K562 (cell line): Measurements from ENCODE around the gene MATK. TPM values are rescaled to one million over a fixed set of nuclear protein-coding genes. Genes with fewer than 3 reads are reported as not detected.

ENCODE experiments used
- ATAC-seq: fragments of 200-7000 bp; cut with Tn5 transposase; 3 replicates; pipeline ENCODE4 v1.9.1; 2020; ENCODE audit warnings: moderate library complexity
- BruUV-seq: library from RNA; stranded (reverse); fragments of 400-500 nt; replicated peaks from 2 replicates; lab custom pipeline; 2021; lab: Mats Ljungman, UMichigan
- CTCF ChIA-PET: fragments of 300-600 bp; formaldehyde crosslinking; extraction: SDS; loops from one replicate; lab custom pipeline; 2021; ENCODE audit warnings: low intra/inter-chr PET ratio; lab: Yijun Ruan, JAX
- POLR2A ChIA-PET: fragments of 300-600, 350-650 bp; sonication (Branson Sonifier 250); formaldehyde crosslinking; extraction: SDS; loops from one replicate; lab custom pipeline; 2021; ENCODE audit warnings: antibody characterized with exemption, inconsistent platforms; lab: Yijun Ruan, JAX
- DNase-seq, 4 experiments: peaks; one replicate each; pipeline versions ENCODE4 v3.0.0 to v3.0.0-alpha.2; 2011 to 2018; ENCODE audit warnings: low spot score in 3 of 4, mixed read lengths in 3 of 4; ENCODE audit errors: extremely low read depth in 1 of 4
- FAIRE-seq: peaks from 2 replicates; lab custom pipeline; 2011; peaks lifted over from hg19 to GRCh38; lab: Jason Lieb, UNC
- H2AFZ ChIP-seq: 2 replicates; pipeline ENCODE4 v1.6.0; 2011; ENCODE audit warnings: low read depth, low read length, control low read depth, inconsistent platforms
- H3K27ac ChIP-seq: fragments of 200-600 bp; 3 replicates; pipeline ENCODE4 v1.8.0; 2011; ENCODE audit warnings: low read depth, mild to moderate bottlenecking, control low read depth, inconsistent platforms, low read length, moderate library complexity, mixed read lengths; ENCODE audit errors: extremely low read depth
- H3K27me3 ChIP-seq, 2 experiments: fragments of 300-600 bp in 1 of 2; 2 replicates in 1 of 2; 3 replicates in 1 of 2; pipeline versions ENCODE4 v1.6.0 to v1.8.0; 2011; ENCODE audit warnings: inconsistent platforms in 2 of 2, low read length in 2 of 2, mild to moderate bottlenecking in 1 of 2, mixed read lengths in 1 of 2, moderate library complexity in 1 of 2; ENCODE audit not compliant: control insufficient read depth in 2 of 2, insufficient read depth in 2 of 2
- H3K36me3 ChIP-seq: fragments of 300-600 bp; 3 replicates; pipeline ENCODE4 v1.8.0; 2011; ENCODE audit warnings: mild to moderate bottlenecking, low read length, inconsistent platforms; ENCODE audit not compliant: control insufficient read depth, insufficient read depth
- H3K4me1 ChIP-seq, 2 experiments: fragments of 200-600 bp in 1 of 2; replicated peaks in 1 of 2; 2 replicates in 1 of 2; 3 replicates in 1 of 2; pipeline versions ENCODE4 v1.5.1 to v1.8.0; 2011; ENCODE audit warnings: inconsistent platforms in 2 of 2, low read length in 2 of 2, mild to moderate bottlenecking in 1 of 2, mixed read lengths in 1 of 2, moderate library complexity in 1 of 2; ENCODE audit not compliant: control insufficient read depth in 2 of 2, insufficient read depth in 2 of 2
- H3K4me2 ChIP-seq: 2 replicates; pipeline ENCODE4 v1.6.1; 2011; ENCODE audit warnings: low read length, control low read depth, inconsistent platforms, mixed read lengths; ENCODE audit not compliant: insufficient read depth
- H3K4me3 ChIP-seq: fragments of 200-600 bp; sonication (generic), shearing (Covaris generic); 2 replicates; pipeline ENCODE4 v1.5.1; 2016; ENCODE audit warnings: control low read depth, inconsistent platforms
- H3K79me2 ChIP-seq: fragments of 200-600 bp; 3 replicates; pipeline ENCODE4 v1.8.0; 2011; ENCODE audit warnings: low read length, inconsistent platforms; ENCODE audit not compliant: control insufficient read depth, insufficient read depth
- H3K9ac ChIP-seq, 2 experiments: 2 replicates each; pipeline versions ENCODE4 v1.6.0 to v1.6.1; 2011; ENCODE audit warnings: low read depth in 2 of 2, low read length in 2 of 2, control low read depth in 1 of 2, inconsistent platforms in 1 of 2, mild to moderate bottlenecking in 1 of 2, mixed read lengths in 1 of 2; ENCODE audit not compliant: insufficient read depth in 1 of 2
- H3K9me1 ChIP-seq: one replicate; pipeline ENCODE4 v1.6.0; 2011; ENCODE audit warnings: inconsistent platforms, mild to moderate bottlenecking, low read length, moderate library complexity; ENCODE audit not compliant: control insufficient read depth, insufficient read depth
- H3K9me3 ChIP-seq: replicated peaks from 2 replicates; pipeline ENCODE4 v1.5.1; 2011; ENCODE audit warnings: low read depth, low read length, inconsistent platforms; ENCODE audit not compliant: control insufficient read depth, insufficient read depth
- H4K20me1 ChIP-seq: replicated peaks from 2 replicates; pipeline ENCODE4 v1.6.1; 2011; ENCODE audit warnings: low read length, inconsistent platforms, mixed read lengths; ENCODE audit not compliant: control insufficient read depth, insufficient read depth
- NCOA4 ChIP-seq: fragments of 450-650 bp; IDR thresholded peaks from 2 replicates; pipeline ENCODE4 v1.6.1; 2018; ENCODE audit warnings: mild to moderate bottlenecking; ENCODE audit not compliant: partially characterized antibody
- SAFB ChIP-seq: fragments of 200-400 bp; formaldehyde crosslinking; IDR thresholded peaks from 2 replicates; pipeline ENCODE4 v1.6.1; 2017; ENCODE audit warnings: low read depth, low read length, borderline replicate concordance
- ZNF12 ChIP-seq: sonication (generic); formaldehyde crosslinking; IDR thresholded peaks from 2 replicates; pipeline ENCODE4 v1.4.0; 2020; ENCODE audit warnings: mild to moderate bottlenecking, missing genetic modification reagents
- ZNF324 ChIP-seq: fragments of 250-450 bp; sonication (Bioruptor Pico); IDR thresholded peaks from 2 replicates; pipeline ENCODE4 v1.4.0; 2020; ENCODE audit warnings: mild to moderate bottlenecking
- WGBS: fragments of 100-300 bp; shearing (Covaris generic); methylation state at CpG from one replicate; pipeline ENCODE4 v1.1.6; 2016; ENCODE audit warnings: low coverage, mixed read lengths; ENCODE audit not compliant: insufficient coverage; ENCODE audit errors: missing lambda C conversion rate; 5-methylcytosine and 5-hydroxymethylcytosine counted together
- in situ Hi-C: fragments of 300-500 bp; cut with MboI; formaldehyde crosslinking; loops from 4 replicates; pipeline ENCODE4 v1.15.0; 2018; ENCODE audit warnings: inconsistent platforms, mixed read lengths
- intact Hi-C: fragments of 100-400 bp; cut with micrococcal nuclease; formaldehyde crosslinking; loops from 2 replicates; pipeline ENCODE4 v1.14.2; 2022
- polyA plus RNA-seq, 8 experiments: library from polyadenylated mRNA; depleted of rRNA in 4 of 8; stranded (reverse) in 5 of 8; unstranded in 3 of 8; fragments of >200 nt; fragmentation: Nextera tagmentation in 2 of 8; fragmentation: Illumina TruSeq in 1 of 8; extraction: Ambion mirVana in 2 of 8; extraction: Trizol in 1 of 8; gene quantifications; 2 replicates each; pipeline versions ENCODE4 v1.2.1 to v1.2.3, GENCODE V29; 2011 to 2014; ENCODE audit warnings: inconsistent platforms in 1 of 8, missing spikeins in 1 of 8
- total RNA-seq, 7 experiments: library from RNA; depleted of rRNA in 6 of 7; stranded (reverse); fragments of >200 nt in 6 of 7; fragmentation: Illumina TruSeq in 2 of 7; extraction: Trizol in 2 of 7; gene quantifications; 2 replicates each; pipeline versions ENCODE4 v1.2.1 to v1.2.3, GENCODE V29; 2011 to 2021; ENCODE audit warnings: low replicate concordance in 1 of 7
- TF ChIP-seq, protein P1 (sequence below): fragments of 450-650 bp; formaldehyde crosslinking; IDR thresholded peaks from 2 replicates; pipeline ENCODE4 v1.4.0; 2022; ENCODE audit warnings: mild to moderate bottlenecking, moderate library complexity

The MATK gene
- total and polyA plus RNA-seq, 9 of the 15 experiments (the other 6 are each of a cell fraction or from before 2014, with no cell fraction given): 0.08 to 41.5 (median 21.4) TPM

DNA sequence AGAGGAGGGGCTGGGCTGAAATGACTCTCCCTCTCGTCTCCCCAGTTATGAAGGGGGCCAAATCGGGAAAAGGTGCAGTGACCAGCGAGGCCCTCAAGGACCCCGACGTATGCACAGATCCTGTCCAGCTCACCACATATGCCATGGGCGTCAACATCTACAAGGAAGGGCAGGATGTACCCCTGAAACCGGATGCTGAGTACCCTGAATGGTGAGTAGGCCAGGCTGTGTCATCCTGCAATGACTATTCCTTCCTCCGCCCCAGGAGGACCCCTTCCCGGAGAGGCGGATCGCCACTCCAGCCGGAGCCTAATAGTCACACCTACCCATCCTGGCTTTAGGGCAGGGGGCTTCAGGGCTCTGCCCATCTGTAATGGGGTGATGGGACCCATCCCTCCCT is 21.1 kb downstream of the MATK start:
- H2AFZ ChIP-seq: no peak overlapping the region
- ChIA-PET CTCF (no interaction called here), POLR2A (interaction anchor here (4.0 kb wide), 1 partner anchor 8 kb away, joined by 48 read pairs; the partner anchor contains the start of gene RAX2)
- ATAC-seq (no peak), DNase-seq (no peak), FAIRE-seq (no peak)
- H4K20me1 ChIP-seq: no peaks in the 10 kb centered on the region
- no peaks in the 10 kb centered on the region for H3K9me3 ChIP-seq
- no peak overlapping the region for H3K4me3 ChIP-seq
- peaks cover 28% of the 10 kb centered on the region; the same call in 2 of the 3 replicates for H3K36me3 ChIP-seq
- no peak overlapping the region for H3K27ac ChIP-seq
- peaks cover 20% of the 10 kb centered on the region for H3K79me2 ChIP-seq
- H3K4me1 ChIP-seq: peaks cover 8 to 43% of the 10 kb centered on the region in 2 experiments; a peak in 4 of 5 replicates
- peak overlapping the region in 1 of 2 experiments; percentile 69; a peak in 2 of 4 replicates for H3K9ac ChIP-seq
- in situ Hi-C loops (no loop called here), intact Hi-C loops (no loop called here)
- H3K9me1 ChIP-seq: no peaks in the 10 kb centered on the region
- H3K4me2 ChIP-seq: no peak overlapping the region
- TF ChIP-seq, protein P1, sequence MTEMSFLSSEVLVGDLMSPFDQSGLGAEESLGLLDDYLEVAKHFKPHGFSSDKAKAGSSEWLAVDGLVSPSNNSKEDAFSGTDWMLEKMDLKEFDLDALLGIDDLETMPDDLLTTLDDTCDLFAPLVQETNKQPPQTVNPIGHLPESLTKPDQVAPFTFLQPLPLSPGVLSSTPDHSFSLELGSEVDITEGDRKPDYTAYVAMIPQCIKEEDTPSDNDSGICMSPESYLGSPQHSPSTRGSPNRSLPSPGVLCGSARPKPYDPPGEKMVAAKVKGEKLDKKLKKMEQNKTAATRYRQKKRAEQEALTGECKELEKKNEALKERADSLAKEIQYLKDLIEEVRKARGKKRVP (CRISPR knock-in tag): no peak
- TF ChIP-seq ZNF324 (CRISPR knock-in tag) (no peak), ZNF12 (no peak), NCOA4 (no peak), SAFB (no peak)
- no peaks in the 10 kb centered on the region for H3K27me3 ChIP-seq
- no TSS peak for BruUV-seq
- WGBS: 95% methylated on average over 12 of the region's 12 CpGs
